Activated T-cell treated with anti-CD3 and anti-CD28 coated beads for 1 hour (primary cell): ENCODE results near the gene ZC3H4.

Experiments
- DNase-seq: peaks from one replicate; pipeline ENCODE4 v3.0.0-alpha.2; 2020; ENCODE audit warnings: low read depth

Gene ZC3H4

DNA sequence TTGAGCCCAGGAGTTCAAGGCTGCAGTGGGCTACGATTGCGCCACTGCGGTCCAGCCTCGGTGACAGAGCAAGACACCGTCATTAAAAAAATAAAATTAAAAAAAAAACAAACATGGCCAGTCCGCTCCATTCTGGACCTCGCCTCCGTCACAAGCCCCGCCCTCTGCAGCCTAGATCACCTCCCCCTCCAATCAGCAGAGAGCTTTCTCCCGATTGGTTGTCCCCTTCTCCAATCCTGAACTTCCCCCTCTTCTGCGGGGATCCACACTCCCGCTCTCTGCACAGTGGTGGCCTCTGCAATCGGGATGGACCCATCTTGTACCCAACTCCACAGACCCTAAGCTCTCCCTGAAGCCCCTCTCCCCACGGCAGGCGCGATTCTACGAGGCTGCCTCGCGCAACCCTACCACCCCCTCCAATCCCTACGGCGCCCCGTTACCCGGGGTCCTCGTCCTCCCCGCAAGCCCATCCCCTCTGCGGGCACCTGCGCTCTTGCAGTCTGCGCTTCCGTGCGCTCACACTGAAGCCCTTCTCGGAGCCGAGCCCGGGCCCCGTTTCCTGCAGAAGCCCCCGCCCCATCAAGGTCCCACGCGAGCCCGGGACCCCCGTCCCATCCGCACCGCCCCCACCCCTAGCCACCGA is 65.7 kb downstream of the ZC3H4 start:
- DNase-seq = peak; percentile 37

DNA sequence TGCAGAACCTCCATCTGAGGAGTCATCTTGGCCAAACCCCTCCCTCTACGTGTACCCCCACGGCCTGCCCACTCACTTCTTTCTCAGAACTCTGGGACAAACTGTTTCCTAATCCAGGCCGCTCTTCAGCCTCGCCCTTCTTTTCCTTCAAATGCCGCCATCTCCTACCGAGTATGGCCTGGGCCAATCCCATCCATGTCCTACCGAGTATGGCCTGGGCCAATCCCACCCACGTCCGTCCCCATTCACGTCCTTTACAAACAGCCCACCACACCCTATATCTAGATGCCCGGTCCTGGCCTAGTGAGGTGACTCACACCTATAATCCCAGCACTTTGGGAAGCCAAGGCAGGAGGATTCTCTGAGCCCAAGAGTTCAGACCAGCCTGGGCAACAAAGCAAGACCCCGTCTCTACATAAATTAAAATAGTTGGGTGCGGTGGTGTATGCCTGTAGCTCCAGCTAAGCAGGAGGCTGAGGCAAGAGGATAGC is 66.3 kb downstream of the ZC3H4 start:
- DNase-seq = no peak

DNA sequence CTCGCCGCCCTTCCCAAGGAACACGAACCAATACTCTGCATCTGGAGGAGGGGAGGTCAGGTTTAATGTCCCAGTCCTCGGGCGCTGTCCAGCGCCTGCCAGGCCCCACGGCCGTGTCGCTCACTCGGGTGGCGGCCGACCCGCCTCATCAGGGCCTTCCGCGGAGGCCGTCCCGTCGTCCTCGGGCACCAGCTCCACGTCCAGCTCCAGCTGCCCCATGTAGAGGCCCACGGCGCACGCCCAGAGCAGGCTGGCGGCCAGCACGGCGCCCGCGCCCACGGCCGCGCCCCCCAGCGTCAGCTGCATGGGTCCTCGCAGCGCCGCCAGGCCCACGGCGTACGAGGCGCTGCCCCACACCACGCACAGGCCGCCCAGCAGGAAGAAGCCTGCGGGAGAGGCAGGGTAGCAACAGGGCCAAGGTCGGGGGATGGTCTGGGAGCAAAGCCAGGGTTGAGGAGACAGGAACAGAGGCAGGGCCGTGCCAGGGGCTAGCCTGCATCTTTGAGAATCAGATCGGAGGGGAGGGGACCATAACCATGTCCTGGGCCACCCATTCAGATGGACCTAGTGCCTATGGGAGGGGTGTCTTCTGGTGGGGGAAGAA is 67.6 kb downstream of the ZC3H4 start:
- no peak for DNase-seq

- no peak for DNase-seq
Observed at GRCh38 chr19:47044946-47045866, 68.4 kb downstream of the ZC3H4 start.

GRCh38 chr19:47040869-47041268 is 72.7 kb downstream of the ZC3H4 start:
- no peak for DNase-seq

GRCh38 chr19:47039239-47039874 is 74.2 kb downstream of the ZC3H4 start:
- DNase-seq = no peak

- DNase-seq = no peak
Observed at GRCh38 chr19:47037766-47038165, 75.8 kb downstream of the ZC3H4 start.

DNA sequence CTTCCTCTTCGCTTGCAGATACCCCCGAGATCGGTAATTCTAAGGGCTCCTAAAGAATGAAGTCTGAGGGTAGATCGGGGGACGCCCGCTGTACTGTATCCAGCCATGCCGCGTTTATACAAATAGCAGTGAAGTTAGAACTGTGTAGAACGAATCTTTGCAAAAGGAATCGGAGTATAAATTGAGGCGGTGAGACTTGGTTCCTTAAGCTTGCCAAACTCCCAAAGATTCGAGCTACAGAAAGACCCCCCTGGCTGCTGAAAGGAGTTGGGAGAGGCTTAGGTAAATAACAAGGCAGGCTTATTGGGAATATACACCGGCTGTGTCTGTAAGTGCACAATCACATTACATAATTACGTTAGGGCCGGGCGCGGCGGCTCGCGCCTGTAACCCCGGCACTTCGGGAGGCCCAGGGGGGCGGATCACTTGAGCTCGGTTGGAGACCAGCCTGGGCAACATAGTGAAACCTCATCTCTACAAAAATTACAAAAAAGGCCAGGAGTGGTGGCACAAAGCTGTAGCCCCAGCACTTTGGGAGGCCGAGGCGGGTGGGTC is 77.4 kb downstream of the ZC3H4 start:
- no peak for DNase-seq

DNA sequence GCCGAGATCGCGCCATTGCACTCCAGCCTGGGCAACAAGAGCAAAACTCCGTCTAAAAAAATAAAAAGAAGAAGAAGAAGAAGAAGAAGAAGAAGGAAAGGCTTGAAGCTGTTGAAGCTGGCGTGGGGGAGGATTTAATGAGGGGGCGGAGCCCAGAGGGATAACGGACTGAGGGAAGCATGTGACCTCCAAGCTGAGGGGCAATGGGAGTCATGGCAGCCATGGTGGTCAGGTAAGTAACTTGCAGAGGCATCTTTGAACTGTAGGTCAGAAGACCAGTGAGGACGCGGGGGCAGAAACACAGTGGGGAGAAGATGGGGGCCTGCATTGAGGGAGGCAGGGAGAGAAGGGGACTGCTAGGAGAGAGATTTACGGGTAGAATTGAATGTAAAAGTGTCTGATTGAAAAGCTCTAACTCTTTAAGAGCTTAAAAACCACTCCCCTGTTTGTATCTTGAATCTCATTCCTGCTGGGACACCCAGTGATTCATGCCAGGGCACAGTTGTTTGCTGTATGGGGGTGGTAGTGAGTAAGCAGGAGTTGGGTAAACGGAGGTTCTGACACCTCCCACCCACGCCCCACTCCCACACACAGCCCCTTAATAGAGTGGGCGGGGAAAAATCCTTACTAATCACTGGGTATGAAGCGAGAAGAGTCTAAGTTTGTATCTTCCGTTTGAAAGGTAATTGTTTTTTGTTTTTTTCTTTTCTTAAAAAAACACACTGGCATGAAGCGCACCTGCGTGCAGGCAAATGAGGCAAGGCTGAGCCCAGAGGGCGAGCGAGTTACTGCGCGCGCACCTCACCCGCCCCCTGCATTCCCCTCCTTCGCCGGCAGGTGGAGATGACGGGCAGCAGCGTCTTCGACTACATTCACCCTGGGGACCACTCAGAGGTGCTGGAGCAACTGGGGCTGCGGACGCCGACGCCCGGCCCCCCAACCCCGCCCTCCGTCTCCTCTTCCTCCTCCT is 78.2 kb downstream of the ZC3H4 start:
- DNase-seq = peak; percentile 92

- DNase-seq = peak; percentile 52
Observed at GRCh38 chr19:47032171-47032811, 81.3 kb downstream of the ZC3H4 start.

DNA sequence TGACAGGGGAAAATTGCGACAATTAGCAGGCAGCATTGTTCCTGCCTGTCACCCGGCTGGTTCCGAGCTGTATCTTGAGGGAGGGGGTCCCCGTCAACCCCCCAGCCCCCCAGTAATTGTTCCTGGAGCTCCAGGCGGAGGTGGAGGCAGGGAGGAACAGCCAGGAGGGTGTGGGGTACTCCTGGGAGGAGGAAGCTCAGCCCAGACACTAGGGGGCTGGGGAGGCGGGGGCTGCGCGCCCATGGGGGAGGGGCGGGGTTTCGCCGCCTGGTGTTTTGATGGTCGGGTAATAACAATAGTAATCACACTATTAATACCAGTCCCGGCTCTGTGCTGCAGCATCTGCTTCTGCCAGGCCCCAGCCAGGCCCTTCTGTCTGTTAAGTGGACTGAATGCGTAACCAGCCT is 85.4 kb downstream of the ZC3H4 start:
- no peak for DNase-seq

DNA sequence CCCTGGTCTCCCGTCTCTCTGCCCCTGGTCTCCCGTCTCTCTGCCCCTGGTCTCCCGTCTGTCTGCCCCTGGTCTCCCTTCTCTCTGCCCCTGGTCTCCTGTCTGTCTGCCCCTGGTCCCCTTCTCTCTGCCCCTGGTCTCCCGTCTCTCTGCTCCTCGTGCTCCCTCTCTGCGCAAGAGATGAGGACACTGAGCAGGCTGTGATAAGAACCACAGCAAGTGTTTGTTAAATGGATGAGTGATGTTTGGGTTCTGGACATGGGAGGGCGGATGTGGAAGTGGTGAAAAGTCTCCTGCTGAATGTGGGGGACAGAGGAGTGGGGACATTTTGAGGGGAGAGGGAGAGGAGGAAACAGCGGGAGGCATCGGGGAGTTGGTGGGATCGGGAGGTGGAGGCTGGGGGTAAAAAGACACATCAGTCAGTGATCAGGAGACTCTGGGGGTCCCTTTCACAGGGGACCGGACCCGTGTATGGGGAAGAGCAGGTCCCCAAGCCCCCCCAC is 85.9 kb downstream of the ZC3H4 start:
- no peak for DNase-seq

- DNase-seq = no peak
Observed at GRCh38 chr19:47026889-47027288, 86.7 kb downstream of the ZC3H4 start.

- no peak for DNase-seq
Observed at GRCh38 chr19:47026156-47026555, 87.4 kb downstream of the ZC3H4 start.

- no peak for DNase-seq
Observed at GRCh38 chr19:47024502-47024901, 89.1 kb downstream of the ZC3H4 start.

- DNase-seq = no peak
Observed at GRCh38 chr19:47023448-47023794, 90.2 kb downstream of the ZC3H4 start.

GRCh38 chr19:47022541-47023447 is 90.8 kb downstream of the ZC3H4 start:
- DNase-seq = no peak

- no peak for DNase-seq
Observed at GRCh38 chr19:47022140-47022536, 91.4 kb downstream of the ZC3H4 start.

DNA sequence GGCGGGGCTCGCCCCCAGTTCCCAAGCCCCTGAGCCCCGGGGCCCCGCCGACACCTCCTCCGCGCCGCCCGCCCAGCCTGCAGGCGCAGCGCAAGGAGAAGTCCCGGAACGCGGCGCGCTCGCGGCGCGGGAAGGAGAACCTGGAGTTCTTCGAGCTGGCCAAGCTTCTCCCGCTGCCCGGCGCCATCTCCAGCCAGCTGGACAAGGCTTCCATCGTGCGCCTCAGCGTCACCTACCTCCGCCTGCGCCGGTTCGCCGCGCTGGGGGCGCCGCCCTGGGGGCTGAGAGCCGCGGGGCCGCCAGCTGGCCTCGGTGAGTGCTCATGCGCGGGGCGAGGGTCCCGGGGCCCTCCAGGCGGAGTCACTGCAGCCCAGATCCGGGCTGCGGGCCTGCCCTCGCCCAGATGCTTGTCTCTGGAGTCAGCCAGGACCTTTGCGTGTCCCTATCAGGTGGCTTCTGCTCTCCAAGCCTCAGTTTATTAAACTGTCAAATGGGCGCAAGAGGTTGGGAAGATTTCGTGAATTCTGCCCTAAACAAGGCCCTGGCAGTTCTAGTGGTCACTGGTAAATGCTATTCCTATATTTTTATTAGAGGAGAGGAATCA is 91.9 kb downstream of the ZC3H4 start:
- DNase-seq = no peak
